Breast epithelium (tissue), 3 donors: Measurements from ENCODE around the gene HERC5.

Experiments
- CTCF ChIP-seq, 3 donors: fragments of 450-650 bp; IDR thresholded peaks; one replicate each; pipeline ENCODE4 v1.5.1; 2016 to 2017; ENCODE audit warnings: antibody characterized with exemption in 3 of 3, mild to moderate bottlenecking in 3 of 3, moderate library complexity in 3 of 3
- POLR2A ChIP-seq: fragments of 450-650 bp; IDR thresholded peaks from one replicate; pipeline ENCODE4 v1.6.1; 2016; ENCODE audit warnings: antibody characterized with exemption, mild to moderate bottlenecking, moderate library complexity

- TF ChIP-seq CTCF (IDR thresholded peaks at IDR 0.05) (no peak), POLR2A (no peak)
Observed at GRCh38 chr4:88465653-88466192, 8.8 kb downstream of the HERC5 start.
